Measurements from ENCODE around the gene MYO1E.
A peak's percentile ranks its signal among the peaks of the same experiment; 100 is the strongest.

MYO1E gene

GRCh38 chr15:59111251-59111650 is 261.4 kb downstream of the MYO1E start:
- no peak for DNase-seq (ENCODE audit: low read depth, low spot score)
- Histone ChIP-seq H3K9me3 (ENCODE audit: low read depth, low read length) (no peaks in the 10 kb centered on the region), H3K36me3 (ENCODE audit: insufficient read depth, low read length) (peaks cover 82% of the 10 kb centered on the region), H3K4me3 (no peak overlapping the region), H3K27ac (no peak overlapping the region), H3K9ac (ENCODE audit: insufficient read length) (no peak overlapping the region)
- TF ChIP-seq POLR2AphosphoS5 (IDR thresholded peaks at IDR 0.05; ENCODE audit: borderline replicate concordance, low read depth, low read length) = no peak
- TF ChIP-seq FOXP2 (optimal IDR thresholded peaks at IDR 0.05; ENCODE audit: control extremely low read depth, extremely low read length, insufficient read depth) = no peak
- no peak for TF ChIP-seq EZH2 (IDR thresholded peaks at IDR 0.05)

DNA sequence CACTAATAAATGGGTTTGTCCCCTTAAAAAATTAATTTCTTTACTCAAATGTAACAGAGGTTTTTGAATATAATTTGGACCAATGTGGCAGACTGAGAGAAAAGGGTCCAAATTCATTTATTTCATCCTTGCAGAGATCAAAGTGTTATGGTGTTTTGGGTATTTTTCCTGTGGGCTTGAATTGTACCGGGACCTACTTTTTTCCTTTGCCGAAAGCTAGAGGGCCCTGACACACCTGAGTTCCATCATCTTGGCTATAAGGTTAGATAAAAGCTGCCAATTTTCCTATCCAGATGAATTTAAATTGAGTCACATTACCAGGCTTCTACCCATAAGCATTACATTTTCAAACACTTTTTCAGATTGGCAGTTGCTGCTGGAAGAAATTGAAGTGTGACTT is 266.8 kb downstream of the MYO1E start:
- TF ChIP-seq FOXP2 (optimal IDR thresholded peaks at IDR 0.05; ENCODE audit: control extremely low read depth, extremely low read length, insufficient read depth) (no peak), POLR2AphosphoS5 (IDR thresholded peaks at IDR 0.05; ENCODE audit: borderline replicate concordance, low read depth, low read length) (no peak), EZH2 (IDR thresholded peaks at IDR 0.05) (no peak)

DNA sequence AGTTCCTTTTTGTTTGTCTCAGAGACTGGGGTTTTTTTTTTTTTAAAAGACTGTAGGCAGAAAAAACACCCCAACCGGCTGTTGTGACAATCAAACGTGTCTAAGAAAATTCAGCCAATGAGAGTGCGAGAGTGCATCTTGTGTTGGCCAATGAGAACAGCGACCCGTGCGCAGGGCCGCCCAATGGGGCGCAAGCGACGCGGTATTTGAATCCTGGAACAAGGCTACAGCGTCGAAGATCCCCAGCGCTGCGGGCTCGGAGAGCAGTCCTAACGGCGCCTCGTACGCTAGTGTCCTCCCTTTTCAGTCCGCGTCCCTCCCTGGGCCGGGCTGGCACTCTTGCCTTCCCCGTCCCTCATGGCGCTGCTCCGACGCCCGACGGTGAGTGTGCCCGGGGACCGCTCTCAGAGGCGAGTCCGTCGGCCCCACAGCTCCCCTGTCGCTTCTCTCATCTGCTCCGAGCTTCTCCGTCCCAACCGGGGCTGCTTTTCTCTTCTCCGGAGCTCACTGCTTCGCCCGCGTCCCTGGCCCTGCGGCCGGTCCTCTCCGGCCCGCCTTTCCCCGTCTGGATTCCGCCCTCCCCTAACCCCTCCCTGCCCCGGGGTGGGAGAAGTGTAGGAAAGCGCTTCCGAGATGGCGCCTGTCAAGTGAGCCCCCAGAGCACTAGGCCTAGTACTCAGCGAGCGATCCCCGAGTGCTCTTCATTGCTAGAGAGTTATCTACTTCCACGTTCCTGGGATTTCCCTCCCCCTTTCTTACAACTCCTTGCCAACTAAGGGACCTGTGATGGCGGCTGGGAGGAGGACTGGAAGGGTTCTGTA is 267.5 kb downstream of the MYO1E start, which contains the start of gene CCNB2:
CCNB2 (plus strand) TSS at position 235 of the 821 bp plus-strand sequence; CDS start at position 358, 123 bp downstream.
- Histone ChIP-seq H3K9ac (ENCODE audit: insufficient read length) (peak within 1 kb of the TSS; percentile 91), H3K27ac (peak within 1 kb of the TSS; percentile 84), H3K9me3 (ENCODE audit: low read depth, low read length) (no peaks in the 10 kb centered on the region), H3K4me3 (peak within 1 kb of the TSS; percentile 90), H3K36me3 (ENCODE audit: insufficient read depth, low read length) (peaks cover 31% of the 10 kb centered on the region)
- DNase-seq (ENCODE audit: low read depth, low spot score) = peak; percentile 73
- TF ChIP-seq POLR2AphosphoS5 (IDR thresholded peaks at IDR 0.05; ENCODE audit: borderline replicate concordance, low read depth, low read length) = peak; percentile 92; the same call in 1 of the 2 replicates
- TF ChIP-seq FOXP2 (optimal IDR thresholded peaks at IDR 0.05; ENCODE audit: control extremely low read depth, extremely low read length, insufficient read depth) = no peak

More for the DNA sequence above, 266.8 kb downstream of the MYO1E start:
- Histone ChIP-seq H3K9me3 (ENCODE audit: low read depth, low read length) (no peaks in the 10 kb centered on the region), H3K4me3 (peak overlapping the region; percentile 90), H3K27ac (peak overlapping the region; percentile 84; the same call in 1 of the 2 replicates), H3K36me3 (ENCODE audit: insufficient read depth, low read length) (peaks cover 39% of the 10 kb centered on the region), H3K9ac (ENCODE audit: insufficient read length) (peak overlapping the region; percentile 91)
- DNase-seq (ENCODE audit: low read depth, low spot score) = no peak

DNA sequence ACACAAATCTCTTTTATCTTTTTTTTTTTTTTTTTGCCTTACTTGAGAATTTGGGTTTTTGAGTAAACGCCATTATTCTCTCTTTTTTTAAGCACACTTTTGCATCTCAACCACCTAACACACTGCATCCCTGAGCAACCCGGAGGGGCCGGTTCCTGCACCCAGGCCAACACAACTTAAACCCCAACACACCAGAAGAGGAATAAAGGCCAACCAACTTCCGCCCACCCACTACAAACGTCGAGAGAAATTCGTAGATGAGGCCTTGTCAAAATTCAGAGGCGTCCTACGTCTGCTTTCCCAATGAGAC is 268.1 kb downstream of the MYO1E start:
- no peak for DNase-seq (ENCODE audit: low read depth, low spot score)
- peak overlapping the region; percentile 90 for H3K4me3 ChIP-seq
- peak overlapping the region; percentile 75 for H3K27ac ChIP-seq
- no peaks in the 10 kb centered on the region for H3K9me3 ChIP-seq (ENCODE audit: low read depth, low read length)
- TF ChIP-seq POLR2AphosphoS5 (IDR thresholded peaks at IDR 0.05; ENCODE audit: borderline replicate concordance, low read depth, low read length) (no peak), FOXP2 (optimal IDR thresholded peaks at IDR 0.05; ENCODE audit: control extremely low read depth, extremely low read length, insufficient read depth) (no peak), EZH2 (IDR thresholded peaks at IDR 0.05) (no peak)
- peak overlapping the region; percentile 48 for H3K9ac ChIP-seq (ENCODE audit: insufficient read length)
- H3K36me3 ChIP-seq (ENCODE audit: insufficient read depth, low read length) = peaks cover 27% of the 10 kb centered on the region

DNA sequence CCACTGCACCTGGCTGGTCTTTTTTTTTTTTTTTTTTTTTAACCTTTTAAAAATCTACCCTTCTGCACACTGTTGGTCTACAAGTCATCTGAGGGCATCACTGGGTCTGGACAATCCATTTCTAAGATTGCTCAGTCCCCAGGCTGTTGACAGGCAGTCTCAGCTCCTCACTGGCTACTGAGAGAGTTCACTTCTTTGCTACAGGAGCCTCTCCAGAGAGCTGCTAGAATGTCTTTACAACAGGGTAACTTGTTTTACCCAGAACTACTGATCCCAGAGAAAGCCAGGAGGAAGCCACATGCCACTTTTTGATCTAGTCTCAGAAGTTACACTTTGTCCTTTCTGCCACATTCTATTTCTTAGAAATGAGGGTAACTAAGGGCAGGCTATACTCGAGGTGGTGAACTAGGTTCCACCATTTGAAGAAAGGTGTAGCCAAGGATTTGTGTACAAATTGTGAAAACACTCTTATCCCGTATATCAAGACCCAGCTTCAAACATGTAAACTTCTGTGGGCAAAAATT is 273.4 kb downstream of the MYO1E start:
- DNase-seq (ENCODE audit: low read depth, low spot score) = no peak
- H3K9me3 ChIP-seq (ENCODE audit: low read depth, low read length) = no peaks in the 10 kb centered on the region
- no peak overlapping the region for H3K9ac ChIP-seq (ENCODE audit: insufficient read length)
- peaks cover 26% of the 10 kb centered on the region for H3K36me3 ChIP-seq (ENCODE audit: insufficient read depth, low read length)
- H3K27ac ChIP-seq = no peak overlapping the region
- no peak overlapping the region for H3K4me3 ChIP-seq
- TF ChIP-seq FOXP2 (optimal IDR thresholded peaks at IDR 0.05; ENCODE audit: control extremely low read depth, extremely low read length, insufficient read depth) (no peak), POLR2AphosphoS5 (IDR thresholded peaks at IDR 0.05; ENCODE audit: borderline replicate concordance, low read depth, low read length) (no peak), EZH2 (IDR thresholded peaks at IDR 0.05) (no peak)

DNA sequence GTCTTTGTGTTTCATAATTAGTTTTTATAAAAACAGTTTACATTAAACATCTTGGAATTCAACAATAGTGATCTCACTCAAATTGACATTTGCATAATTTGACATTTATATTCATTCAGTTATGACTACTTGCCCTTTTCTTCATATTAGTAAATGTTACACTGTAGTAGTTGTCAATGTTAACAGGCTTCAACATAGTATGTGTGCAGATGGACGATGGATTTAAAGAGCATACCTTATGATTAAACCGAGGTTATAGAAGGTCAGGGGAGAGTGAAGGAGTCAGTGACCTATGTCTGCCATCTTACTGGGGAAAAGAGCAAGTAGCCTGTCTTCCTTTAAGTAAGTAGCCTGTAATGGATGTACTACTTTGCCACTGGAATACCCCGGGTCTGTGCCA is 276.2 kb downstream of the MYO1E start:
- Histone ChIP-seq H3K9ac (ENCODE audit: insufficient read length) (no peak overlapping the region), H3K4me3 (no peak overlapping the region), H3K9me3 (ENCODE audit: low read depth, low read length) (no peaks in the 10 kb centered on the region), H3K36me3 (ENCODE audit: insufficient read depth, low read length) (peaks cover 52% of the 10 kb centered on the region), H3K27ac (no peak overlapping the region)
- DNase-seq (ENCODE audit: low read depth, low spot score) = no peak
- TF ChIP-seq POLR2AphosphoS5 (IDR thresholded peaks at IDR 0.05; ENCODE audit: borderline replicate concordance, low read depth, low read length) = no peak
- no peak for TF ChIP-seq FOXP2 (optimal IDR thresholded peaks at IDR 0.05; ENCODE audit: control extremely low read depth, extremely low read length, insufficient read depth)
- no peak for TF ChIP-seq EZH2 (IDR thresholded peaks at IDR 0.05)

DNA sequence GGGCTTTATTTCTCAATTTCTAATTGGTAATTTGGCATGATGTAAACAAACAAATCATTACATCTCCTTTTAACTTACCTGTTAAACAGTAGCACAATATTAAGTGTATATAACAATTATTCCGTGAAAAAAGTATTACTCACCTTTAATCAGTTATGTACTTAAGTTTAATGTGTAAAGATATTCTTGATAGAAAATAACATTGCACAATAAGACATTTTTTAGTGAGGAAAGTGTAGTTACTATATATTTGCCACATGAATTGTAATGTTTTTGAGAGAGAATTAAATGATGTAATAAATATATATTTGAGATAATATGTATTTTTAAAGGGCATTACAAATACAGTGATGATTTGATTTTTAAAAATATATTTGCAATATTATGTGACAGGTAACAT is 278.6 kb downstream of the MYO1E start:
- no peak for DNase-seq (ENCODE audit: low read depth, low spot score)
- peaks cover 68% of the 10 kb centered on the region for H3K36me3 ChIP-seq (ENCODE audit: insufficient read depth, low read length)

DNA sequence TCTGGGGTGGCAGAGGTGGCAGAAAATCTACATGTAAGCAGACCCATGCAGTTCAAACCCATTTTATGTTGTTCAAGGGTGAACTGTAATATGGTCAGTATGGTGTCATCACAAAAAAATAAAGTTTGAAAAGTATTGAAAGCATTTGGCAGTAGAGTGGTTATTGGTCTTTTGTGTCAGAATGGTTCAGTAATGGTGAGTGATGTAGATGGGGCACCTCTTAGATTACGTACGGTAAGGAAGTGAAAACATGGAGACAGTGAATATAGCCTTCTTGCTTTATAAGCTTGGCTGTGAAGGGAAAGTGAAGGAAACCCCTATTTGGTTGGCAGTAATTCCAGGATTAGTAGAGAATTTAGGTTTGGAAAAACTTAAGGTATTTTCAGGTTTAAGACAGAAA is 284.9 kb downstream of the MYO1E start:
- Histone ChIP-seq H3K36me3 (ENCODE audit: insufficient read depth, low read length) (peaks cover 63% of the 10 kb centered on the region), H3K9ac (ENCODE audit: insufficient read length) (no peak overlapping the region), H3K4me3 (no peak overlapping the region), H3K27ac (no peak overlapping the region), H3K9me3 (ENCODE audit: low read depth, low read length) (no peaks in the 10 kb centered on the region)
- TF ChIP-seq EZH2 (IDR thresholded peaks at IDR 0.05) (no peak), POLR2AphosphoS5 (IDR thresholded peaks at IDR 0.05; ENCODE audit: borderline replicate concordance, low read depth, low read length) (no peak), FOXP2 (optimal IDR thresholded peaks at IDR 0.05; ENCODE audit: control extremely low read depth, extremely low read length, insufficient read depth) (no peak)
- no peak for DNase-seq (ENCODE audit: low read depth, low spot score)

More for the DNA sequence above, 278.6 kb downstream of the MYO1E start:
- no peak overlapping the region for H3K4me3 ChIP-seq
- H3K9ac ChIP-seq (ENCODE audit: insufficient read length) = no peak overlapping the region
- TF ChIP-seq FOXP2 (optimal IDR thresholded peaks at IDR 0.05; ENCODE audit: control extremely low read depth, extremely low read length, insufficient read depth) = no peak
- no peak for TF ChIP-seq EZH2 (IDR thresholded peaks at IDR 0.05)
- no peak for TF ChIP-seq POLR2AphosphoS5 (IDR thresholded peaks at IDR 0.05; ENCODE audit: borderline replicate concordance, low read depth, low read length)
- no peaks in the 10 kb centered on the region for H3K9me3 ChIP-seq (ENCODE audit: low read depth, low read length)
- H3K27ac ChIP-seq = no peak overlapping the region
